Measurements from ENCODE around the gene PMEPA1. TPM values are rescaled to one million over a fixed set of nuclear protein-coding genes. Genes with fewer than 3 reads are reported as not detected.

The PMEPA1 gene
- total RNA-seq, 1 experiment from 2014 or later: 163 TPM

- Histone ChIP-seq H3K27me3 (ENCODE audit: insufficient read depth, low read depth) (no peaks in the 10 kb centered on the region), H3K9me3 (ENCODE audit: insufficient read depth, low read depth) (no peaks in the 10 kb centered on the region), H3F3A (ENCODE audit: insufficient read depth, low read depth) (peaks cover 73% of the 10 kb centered on the region), H3K4me2 (no peak overlapping the region), H3K4me3 (no peak overlapping the region), H3K4me1 (replicated peaks; ENCODE audit: insufficient read depth) (no peaks in the 10 kb centered on the region), H3K27ac (0 out of 2 replicates have a peak overlapping the region, but pooled peaks have one; percentile 6), H2AFZ (no peak overlapping the region), H4K20me1 (ENCODE audit: insufficient read depth) (peaks cover 71% of the 10 kb centered on the region), H3K36me3 (ENCODE audit: low read depth) (peaks cover 40% of the 10 kb centered on the region), H3K9me2 (ENCODE audit: insufficient read depth) (no peaks in the 10 kb centered on the region), H3K79me2 (ENCODE audit: low read depth) (peaks cover 44% of the 10 kb centered on the region)
- TF ChIP-seq EZH2 (IDR thresholded peaks at IDR 0.05; ENCODE audit: low read depth) (no peak), CTCF (conservative IDR thresholded peaks at IDR 0.05) (no peak)
- no TSS peak for BruUV-seq (replicated peaks)
- ChIA-PET POLR2A (ENCODE audit: unreplicated experiment) (no interaction called here), CTCF (no interaction called here)
- intact Hi-C loops (cut with micrococcal nuclease; ENCODE audit: unreplicated experiment): loop anchor here (1.0 to 2.0 kb wide), 3 partner anchors 43 to 93 kb away; no protein-coding TSS in a partner anchor
- no peak for DNase-seq
These were observed 54.0 kb downstream of the PMEPA1 start for GRCh38 chr20:57655809-57656155.

- peaks cover 38% of the 10 kb centered on the region for H3K36me3 ChIP-seq (ENCODE audit: low read depth)
- no peak overlapping the region for H3K4me2 ChIP-seq
- peaks cover 77% of the 10 kb centered on the region for H3F3A ChIP-seq (ENCODE audit: insufficient read depth, low read depth)
- H4K20me1 ChIP-seq (ENCODE audit: insufficient read depth): peaks cover 70% of the 10 kb centered on the region
- POLR2A ChIA-PET (ENCODE audit: unreplicated experiment): no interaction called here
- H2AFZ ChIP-seq: no peak overlapping the region
- no peaks in the 10 kb centered on the region for H3K4me1 ChIP-seq (replicated peaks; ENCODE audit: insufficient read depth)
- intact Hi-C loops (cut with micrococcal nuclease; ENCODE audit: unreplicated experiment): loop anchor here (1.0 to 2.0 kb wide), 5 partner anchors 44 to 554 kb away; no protein-coding TSS in a partner anchor
- H3K4me3 ChIP-seq: no peak overlapping the region
- H3K79me2 ChIP-seq (ENCODE audit: low read depth): peaks cover 38% of the 10 kb centered on the region
- H3K9me2 ChIP-seq (ENCODE audit: insufficient read depth): no peaks in the 10 kb centered on the region
- no peak for DNase-seq
- no TSS peak for BruUV-seq (replicated peaks)
- TF ChIP-seq CTCF (conservative IDR thresholded peaks at IDR 0.05): no peak
- TF ChIP-seq EZH2 (IDR thresholded peaks at IDR 0.05; ENCODE audit: low read depth): no peak
- H3K27ac ChIP-seq: 0 out of 2 replicates have a peak overlapping the region, but pooled peaks have one; percentile 6
- no peaks in the 10 kb centered on the region for H3K27me3 ChIP-seq (ENCODE audit: insufficient read depth, low read depth)
- CTCF ChIA-PET: no interaction called here
- H3K9me3 ChIP-seq (ENCODE audit: insufficient read depth, low read depth): no peaks in the 10 kb centered on the region
These were observed 54.6 kb downstream of the PMEPA1 start for GRCh38 chr20:57654998-57655808.

- H3K9me2 ChIP-seq (ENCODE audit: insufficient read depth): no peaks in the 10 kb centered on the region
- H3K27me3 ChIP-seq (ENCODE audit: insufficient read depth, low read depth): no peaks in the 10 kb centered on the region
- peaks cover 70% of the 10 kb centered on the region for H4K20me1 ChIP-seq (ENCODE audit: insufficient read depth)
- peak in 1 of 2 experiments; percentile 67 for DNase-seq
- CTCF ChIA-PET: no interaction called here
- no peaks in the 10 kb centered on the region for H3K9me3 ChIP-seq (ENCODE audit: insufficient read depth, low read depth)
- H3K4me1 ChIP-seq (replicated peaks; ENCODE audit: insufficient read depth): no peaks in the 10 kb centered on the region
- no TSS peak for BruUV-seq (replicated peaks)
- peaks cover 31% of the 10 kb centered on the region; the same call in 1 of the 2 replicates for H3K79me2 ChIP-seq (ENCODE audit: low read depth)
- peaks cover 44% of the 10 kb centered on the region for H3K36me3 ChIP-seq (ENCODE audit: low read depth)
- no peak overlapping the region for H3K4me3 ChIP-seq
- intact Hi-C loops (cut with micrococcal nuclease; ENCODE audit: unreplicated experiment): loop anchor here (1.0 to 2.0 kb wide), 4 partner anchors 44 to 555 kb away; no protein-coding TSS in a partner anchor
- no peak overlapping the region for H3K27ac ChIP-seq
- no peak overlapping the region for H2AFZ ChIP-seq
- peaks cover 78% of the 10 kb centered on the region for H3F3A ChIP-seq (ENCODE audit: insufficient read depth, low read depth)
- TF ChIP-seq EZH2 (IDR thresholded peaks at IDR 0.05; ENCODE audit: low read depth) (no peak), CTCF (conservative IDR thresholded peaks at IDR 0.05) (peak; percentile 98)
- H3K4me2 ChIP-seq: no peak overlapping the region
- POLR2A ChIA-PET (ENCODE audit: unreplicated experiment): interaction anchor here (0.6 kb wide), 1 partner anchor 13 kb away, joined by 6 read pairs; no protein-coding TSS in a partner anchor
These were observed 55.3 kb downstream of the PMEPA1 start for GRCh38 chr20:57654363-57654997.
